GM12875 (cell line): ENCODE measurements around the gene CERS5.

Experiments
- H3K4me3 ChIP-seq: one replicate; pipeline ENCODE4 v1.5.1; 2011; ENCODE audit warnings: low read depth, low read length, control low read depth
- TF ChIP-seq, protein P1 (sequence below): IDR thresholded peaks from 2 replicates; pipeline ENCODE4 v1.5.1; 2011; ENCODE audit warnings: low read depth, mild to moderate bottlenecking, control low read depth, inconsistent platforms, low read length, moderate library complexity, borderline replicate concordance; ENCODE audit not compliant: insufficient read depth

CERS5 gene

DNA sequence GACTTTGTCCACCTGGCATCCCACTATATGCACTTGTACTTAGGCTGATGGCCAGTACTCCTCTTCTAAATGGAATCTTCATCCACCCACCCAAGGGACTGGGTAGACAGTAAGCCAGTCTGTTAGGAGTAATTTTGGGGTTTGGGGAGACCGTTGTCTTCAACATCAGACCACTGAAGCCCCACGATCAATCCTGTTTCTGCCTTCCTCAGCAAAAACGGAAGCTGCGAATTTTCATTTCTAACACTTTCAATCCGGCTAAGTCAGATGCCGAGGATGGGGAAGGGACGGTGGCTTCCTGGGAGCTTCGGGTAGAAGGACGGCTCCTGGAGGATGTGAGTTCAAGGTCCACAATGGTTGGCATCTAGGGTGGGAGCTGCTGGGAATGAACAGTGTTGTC is 80.0 kb downstream of the CERS5 start:
- no peak overlapping the region for H3K4me3 ChIP-seq

DNA sequence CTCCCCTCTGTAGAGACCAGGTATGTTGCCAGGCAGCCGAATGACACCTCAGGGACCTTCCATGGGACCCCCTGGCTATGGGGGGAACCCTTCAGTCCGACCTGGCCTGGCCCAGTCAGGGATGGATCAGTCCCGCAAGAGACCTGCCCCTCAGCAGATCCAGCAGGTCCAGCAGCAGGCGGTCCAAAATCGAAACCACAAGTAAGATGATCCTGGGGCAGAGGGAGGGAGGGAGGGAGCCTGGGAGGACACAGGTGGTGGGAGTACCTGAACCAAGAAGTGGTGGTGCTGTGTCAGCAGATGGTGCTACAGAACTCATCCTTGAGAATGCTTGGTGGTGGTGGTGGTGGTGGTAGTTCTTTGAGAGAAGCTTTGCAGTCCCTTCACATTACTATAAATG is 81.0 kb downstream of the CERS5 start:
- TF ChIP-seq, protein P1, sequence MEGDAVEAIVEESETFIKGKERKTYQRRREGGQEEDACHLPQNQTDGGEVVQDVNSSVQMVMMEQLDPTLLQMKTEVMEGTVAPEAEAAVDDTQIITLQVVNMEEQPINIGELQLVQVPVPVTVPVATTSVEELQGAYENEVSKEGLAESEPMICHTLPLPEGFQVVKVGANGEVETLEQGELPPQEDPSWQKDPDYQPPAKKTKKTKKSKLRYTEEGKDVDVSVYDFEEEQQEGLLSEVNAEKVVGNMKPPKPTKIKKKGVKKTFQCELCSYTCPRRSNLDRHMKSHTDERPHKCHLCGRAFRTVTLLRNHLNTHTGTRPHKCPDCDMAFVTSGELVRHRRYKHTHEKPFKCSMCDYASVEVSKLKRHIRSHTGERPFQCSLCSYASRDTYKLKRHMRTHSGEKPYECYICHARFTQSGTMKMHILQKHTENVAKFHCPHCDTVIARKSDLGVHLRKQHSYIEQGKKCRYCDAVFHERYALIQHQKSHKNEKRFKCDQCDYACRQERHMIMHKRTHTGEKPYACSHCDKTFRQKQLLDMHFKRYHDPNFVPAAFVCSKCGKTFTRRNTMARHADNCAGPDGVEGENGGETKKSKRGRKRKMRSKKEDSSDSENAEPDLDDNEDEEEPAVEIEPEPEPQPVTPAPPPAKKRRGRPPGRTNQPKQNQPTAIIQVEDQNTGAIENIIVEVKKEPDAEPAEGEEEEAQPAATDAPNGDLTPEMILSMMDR = no peak
- peak overlapping the region; percentile 83 for H3K4me3 ChIP-seq

More for the DNA sequence above, 80.0 kb downstream of the CERS5 start:
- TF ChIP-seq, protein P1 = no peak

DNA sequence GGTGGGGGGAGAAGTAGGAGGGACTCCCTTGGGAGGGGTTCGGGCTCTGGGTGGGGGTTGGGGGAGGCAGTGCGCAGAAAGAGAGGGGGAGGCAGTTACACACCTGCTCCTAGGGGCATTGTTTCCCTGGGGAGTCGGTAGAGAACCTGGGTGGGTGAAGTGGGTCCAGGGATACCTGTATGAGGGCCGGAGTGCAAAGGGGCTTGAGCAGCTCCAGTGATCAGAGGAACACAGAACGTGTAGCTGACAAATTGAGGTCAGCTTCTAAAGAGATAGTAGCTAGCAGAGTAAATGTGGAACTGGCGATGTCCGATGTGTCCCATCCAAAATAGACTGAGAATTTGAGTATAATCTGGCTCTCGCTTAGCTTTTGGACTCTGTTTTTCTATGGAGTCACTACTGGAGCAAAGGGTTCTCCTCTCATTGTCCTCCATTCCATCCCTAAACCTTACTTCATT is 81.5 kb downstream of the CERS5 start:
- peak overlapping the region; percentile 83 for H3K4me3 ChIP-seq
- TF ChIP-seq, protein P1 = no peak

DNA sequence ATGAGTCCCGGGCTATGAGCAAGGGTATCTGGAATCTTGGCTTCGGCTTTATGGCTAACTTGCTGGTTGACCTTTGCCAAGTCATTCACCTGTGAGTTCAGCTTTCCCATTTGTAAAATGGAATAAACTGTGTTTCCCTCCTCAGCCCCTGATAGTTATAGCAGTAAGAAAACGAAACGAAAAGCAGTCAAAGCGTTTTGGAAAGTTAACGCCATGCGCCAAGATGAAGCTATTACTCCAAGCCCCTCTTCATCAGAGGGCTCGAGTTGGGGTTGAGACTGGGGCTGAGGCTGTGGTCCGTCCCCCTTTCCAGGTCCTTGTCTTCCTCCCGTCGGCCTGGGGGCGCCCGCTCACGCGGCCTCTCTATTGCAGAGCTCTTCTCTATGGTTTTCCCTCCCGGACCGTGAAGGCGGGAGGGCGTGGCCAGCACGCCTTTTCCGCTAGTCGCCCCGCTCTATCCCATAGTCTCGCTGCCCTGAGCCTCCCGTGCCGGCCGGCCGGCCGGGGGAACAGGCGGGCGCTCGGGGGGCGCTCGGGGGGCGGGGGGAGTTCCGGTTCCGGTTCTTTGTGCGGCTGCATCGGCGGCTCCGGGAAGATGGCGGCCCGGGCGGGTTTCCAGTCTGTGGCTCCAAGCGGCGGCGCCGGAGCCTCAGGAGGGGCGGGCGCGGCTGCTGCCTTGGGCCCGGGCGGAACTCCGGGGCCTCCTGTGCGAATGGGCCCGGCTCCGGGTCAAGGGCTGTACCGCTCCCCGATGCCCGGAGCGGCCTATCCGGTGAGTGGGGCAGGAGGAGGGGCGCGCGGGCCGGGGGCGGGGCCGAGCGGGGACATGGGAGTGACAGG is 82.2 kb downstream of the CERS5 start, which contains the start of gene SMARCD1:
Gene SMARCD1, plus strand, starts transcription at position 568 of the 840 bp plus-strand sequence. Its CDS starts 28 bp downstream, at position 596.
- TF ChIP-seq, protein P1 = peak; percentile 73
- peak within 1 kb of the TSS; percentile 83 for H3K4me3 ChIP-seq

DNA sequence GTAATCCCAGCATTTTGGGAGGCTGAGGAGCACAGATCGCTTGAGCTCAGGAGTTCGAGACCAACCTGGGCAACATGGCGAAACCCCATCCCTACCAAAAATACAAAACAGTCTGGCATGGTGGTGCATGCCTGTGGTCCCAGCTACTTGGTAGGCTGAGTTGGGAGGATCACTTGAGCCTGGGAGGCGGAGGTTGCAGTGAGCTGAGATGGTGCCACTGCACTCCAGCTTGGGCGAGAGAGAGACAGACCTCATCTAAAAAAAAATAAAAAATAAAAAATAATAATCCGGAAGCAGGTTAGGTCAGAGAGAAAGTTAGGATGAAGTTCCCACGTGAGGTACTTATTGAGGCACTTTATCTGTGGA is 82.8 kb downstream of the CERS5 start:
- peak overlapping the region; percentile 83 for H3K4me3 ChIP-seq

DNA sequence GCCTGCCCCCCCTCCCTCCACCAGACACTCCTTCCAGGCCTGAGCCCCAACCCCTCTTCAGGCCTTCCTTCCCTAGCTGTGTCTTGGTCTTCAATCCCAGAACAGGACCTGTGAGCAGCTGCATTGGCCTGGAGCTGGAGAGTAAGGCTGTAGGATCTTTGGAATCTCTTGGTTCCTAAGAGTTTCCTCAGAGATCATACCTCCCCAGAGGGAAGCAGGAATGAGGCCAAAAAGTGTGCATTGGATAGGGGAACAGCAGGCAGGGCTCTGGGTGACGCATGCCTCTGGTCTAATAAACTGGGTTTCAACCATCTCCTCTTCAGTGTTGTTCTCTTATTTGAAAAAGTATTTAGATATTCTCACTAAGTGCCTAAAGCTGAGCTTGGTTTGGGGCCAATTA is 83.9 kb downstream of the CERS5 start:
- no peak overlapping the region for H3K4me3 ChIP-seq
- TF ChIP-seq, protein P1 = no peak

DNA sequence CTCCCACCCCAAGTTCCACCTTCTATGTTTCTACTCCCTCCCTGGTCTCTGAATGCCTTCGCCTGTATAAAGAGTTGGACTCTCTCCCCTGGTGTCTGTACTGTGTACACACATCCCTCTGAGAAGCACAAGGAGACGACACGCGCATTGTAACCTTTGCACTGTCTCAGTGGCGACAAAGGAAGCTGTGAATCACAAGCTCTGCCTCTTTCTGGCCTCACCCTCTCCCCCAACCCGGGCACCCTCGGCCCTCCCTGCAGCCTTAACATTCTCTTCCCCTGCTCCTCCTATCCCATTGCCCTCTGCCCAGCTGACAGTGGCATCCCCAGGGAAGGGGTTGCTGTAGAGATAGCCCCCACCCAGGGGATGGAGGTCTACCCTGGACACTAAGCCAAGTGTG is 84.5 kb downstream of the CERS5 start:
- TF ChIP-seq, protein P1 = no peak
- no peak overlapping the region for H3K4me3 ChIP-seq
